Fibroblast of upper back skin (primary cell): ENCODE measurements around the gene IL1RAPL2.
"Not testable (repeated sequence)": the region's sequence is repeated elsewhere in the genome, so short reads cannot be mapped to it uniquely, and the experiment has no call there.

Source experiments
- DNase-seq: peaks from one replicate; pipeline ENCODE4 v3.0.0-alpha.2; 2013

IL1RAPL2 gene

GRCh38 chrX:105189093-105189492 lies 623.1 kb downstream of the IL1RAPL2 start:
- DNase-seq, result no peak

DNA sequence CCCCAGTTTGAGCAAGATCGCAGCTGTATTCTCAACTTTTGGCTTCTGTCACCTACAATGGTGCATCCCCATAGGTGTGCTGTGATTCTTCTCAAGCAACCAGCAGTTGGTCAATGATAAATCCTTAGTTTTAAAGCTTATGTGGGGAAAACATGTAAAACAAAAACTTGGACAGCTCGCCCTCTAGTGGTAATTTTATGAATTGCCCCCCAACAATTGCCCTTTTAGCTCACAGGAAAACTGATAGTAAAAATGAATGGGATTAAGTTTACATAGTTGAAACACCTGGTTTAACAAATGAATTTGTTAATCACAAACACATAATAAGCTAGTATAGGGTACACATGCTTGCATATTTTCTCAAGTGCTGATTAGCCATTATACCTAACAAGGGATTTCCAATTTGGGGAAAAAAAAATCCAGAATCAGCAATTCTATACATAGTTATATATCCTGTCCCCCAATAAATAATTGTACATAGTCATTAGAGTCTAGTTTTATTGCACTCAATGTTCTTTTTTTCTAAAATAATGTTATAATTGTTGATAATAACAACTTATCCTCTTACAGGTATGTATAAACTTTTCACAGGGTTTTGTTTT lies 624.4 kb downstream of the IL1RAPL2 start:
- peak; percentile 20 for DNase-seq

DNA sequence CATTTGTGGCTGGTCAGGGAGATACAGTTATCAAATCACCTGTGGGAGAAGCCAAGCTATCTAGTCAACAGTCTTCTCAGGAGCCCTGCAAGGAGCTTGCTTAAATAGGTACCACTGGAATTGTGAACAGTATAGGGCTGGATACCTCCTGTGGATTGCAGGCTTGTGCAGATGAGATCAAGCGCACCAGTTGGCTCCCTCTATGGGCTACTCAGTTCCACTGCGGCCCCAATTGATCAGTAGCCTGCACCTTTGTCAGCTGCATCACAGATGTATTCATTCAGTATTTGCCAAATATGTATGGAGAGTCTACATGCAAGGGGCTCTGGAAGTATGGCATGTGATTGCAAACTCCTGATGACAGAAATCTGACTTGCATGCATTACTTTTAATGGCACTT lies 625.9 kb downstream of the IL1RAPL2 start:
- DNase-seq, result peak; percentile 21

GRCh38 chrX:105209406-105209805 lies 643.4 kb downstream of the IL1RAPL2 start:
- no peak for DNase-seq

DNA sequence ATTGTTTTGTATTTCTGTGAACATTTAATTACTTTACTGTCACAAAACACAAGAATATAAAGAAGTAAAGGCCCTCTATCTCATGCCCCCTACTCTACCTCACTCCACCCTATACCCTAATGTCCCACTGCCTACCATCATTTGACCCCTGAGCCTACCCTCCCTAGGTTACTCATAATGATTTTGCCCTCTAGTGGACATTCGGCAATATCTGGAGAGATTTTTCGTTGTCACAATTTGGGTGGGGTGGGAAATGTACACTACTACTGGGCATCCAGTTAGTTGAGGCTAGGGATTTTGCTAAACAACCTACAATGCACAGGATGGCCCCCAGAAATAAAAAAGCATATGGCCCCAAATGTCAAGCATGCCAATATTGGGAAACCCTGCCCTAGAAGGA lies 644.3 kb downstream of the IL1RAPL2 start:
- DNase-seq, result no peak

DNA sequence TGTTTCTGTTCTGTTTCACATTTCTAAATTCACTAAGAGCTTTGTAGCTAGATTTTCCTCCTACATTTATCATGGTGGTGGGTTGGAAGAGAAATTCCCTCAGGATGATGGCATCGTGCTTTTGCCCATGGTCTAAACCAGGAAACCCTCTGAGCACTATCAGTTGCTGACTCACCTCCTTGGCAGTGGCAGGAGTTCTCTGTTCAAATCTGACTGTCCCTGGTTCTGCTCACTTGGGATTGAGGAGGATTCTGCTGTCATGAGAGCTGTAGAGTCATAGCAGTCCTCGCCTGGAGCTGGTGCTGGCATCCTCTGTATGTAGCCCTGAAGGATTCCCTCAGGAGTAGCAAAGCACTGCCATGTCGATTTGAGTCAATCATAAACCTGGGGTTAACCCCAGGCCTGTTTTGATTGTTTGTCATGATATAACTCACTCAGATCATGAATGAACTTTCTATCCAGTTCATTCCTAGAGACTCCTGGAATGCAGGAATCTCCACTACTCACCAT lies 645.1 kb downstream of the IL1RAPL2 start:
- DNase-seq, result peak; percentile 5

- DNase-seq, result no peak
Measured at GRCh38 chrX:105219454-105220401, 653.7 kb downstream of the IL1RAPL2 start.

- no peak for DNase-seq
Measured at GRCh38 chrX:105220636-105221035, 654.6 kb downstream of the IL1RAPL2 start, which contains the start of gene TEX13A. Gene TEX13A, minus strand, starts transcription at chrX:105220694. Its CDS starts 297 bp downstream, at chrX:105220397.

- no peak for DNase-seq
Measured at GRCh38 chrX:105221374-105221773, 655.4 kb downstream of the IL1RAPL2 start.

GRCh38 chrX:105226499-105226898 lies 660.5 kb downstream of the IL1RAPL2 start:
- DNase-seq, result no peak

GRCh38 chrX:105228602-105229001 lies 662.6 kb downstream of the IL1RAPL2 start:
- no peak for DNase-seq

- no peak for DNase-seq
Measured at GRCh38 chrX:105229146-105229545, 663.1 kb downstream of the IL1RAPL2 start.

GRCh38 chrX:105237407-105237806 lies 671.4 kb downstream of the IL1RAPL2 start:
- DNase-seq, result not testable (repeated sequence)

GRCh38 chrX:105241056-105241455 lies 675.1 kb downstream of the IL1RAPL2 start:
- DNase-seq, result peak; percentile 59

DNA sequence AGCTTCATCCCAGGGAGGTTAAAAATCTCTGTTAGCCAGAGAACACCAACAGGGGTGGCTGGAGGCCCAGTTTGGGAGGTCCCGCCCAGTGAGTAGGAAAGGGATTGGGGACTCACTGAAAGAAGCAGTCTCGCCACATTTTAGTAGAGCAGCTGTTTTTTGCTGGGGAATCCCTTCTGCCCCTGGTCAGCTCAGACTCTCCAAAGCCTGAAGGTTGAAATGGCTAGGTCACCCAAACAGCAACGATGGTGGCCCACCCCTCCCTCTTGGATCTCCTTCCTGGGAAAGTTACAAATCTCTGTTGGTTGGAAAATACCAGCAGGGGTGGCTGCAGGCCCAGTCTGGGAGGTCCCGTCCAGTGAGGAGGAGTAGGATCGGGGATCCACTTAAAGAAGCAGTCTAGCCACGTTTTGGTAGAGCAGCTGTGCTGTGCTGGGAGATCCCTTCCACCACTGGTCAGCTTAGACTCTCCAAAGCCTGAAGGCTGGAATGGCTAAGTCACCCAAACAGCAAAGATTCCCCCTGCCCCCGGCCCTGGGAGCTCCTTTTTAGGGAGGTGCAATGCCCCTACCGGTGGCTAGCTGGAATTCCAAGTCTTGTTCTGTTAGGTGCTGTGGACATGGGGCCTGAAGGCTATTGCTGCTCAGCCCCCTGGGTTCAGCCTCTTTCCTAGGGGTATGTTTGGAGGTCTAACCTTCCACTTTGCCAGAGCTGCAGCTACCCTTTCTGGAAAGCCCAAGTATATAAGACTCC lies 694.5 kb downstream of the IL1RAPL2 start:
- DNase-seq, result no peak

- DNase-seq, result no peak
Measured at GRCh38 chrX:105263171-105263570, 697.2 kb downstream of the IL1RAPL2 start.

DNA sequence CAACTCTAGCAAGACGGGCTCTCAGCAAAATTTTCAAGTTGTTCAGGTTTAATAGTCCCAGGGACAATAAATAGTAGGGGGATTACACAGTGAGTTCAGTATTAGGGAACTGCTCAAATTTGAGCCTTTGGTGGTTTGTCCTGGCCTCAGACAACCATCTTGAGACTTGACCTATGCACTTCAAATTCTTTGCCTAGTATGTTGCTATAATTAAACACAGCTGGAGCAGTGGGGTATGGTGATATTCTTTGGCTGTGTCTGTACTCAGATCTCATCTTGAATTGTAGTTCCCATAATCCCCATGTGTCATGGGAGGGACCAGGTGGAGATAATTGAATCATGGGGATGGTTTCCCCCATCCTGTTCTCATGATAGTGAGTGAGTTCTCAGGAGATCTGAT lies 697.8 kb downstream of the IL1RAPL2 start:
- DNase-seq, result peak; percentile 64

- no peak for DNase-seq
Measured at GRCh38 chrX:105265093-105265492, 699.1 kb downstream of the IL1RAPL2 start.

DNA sequence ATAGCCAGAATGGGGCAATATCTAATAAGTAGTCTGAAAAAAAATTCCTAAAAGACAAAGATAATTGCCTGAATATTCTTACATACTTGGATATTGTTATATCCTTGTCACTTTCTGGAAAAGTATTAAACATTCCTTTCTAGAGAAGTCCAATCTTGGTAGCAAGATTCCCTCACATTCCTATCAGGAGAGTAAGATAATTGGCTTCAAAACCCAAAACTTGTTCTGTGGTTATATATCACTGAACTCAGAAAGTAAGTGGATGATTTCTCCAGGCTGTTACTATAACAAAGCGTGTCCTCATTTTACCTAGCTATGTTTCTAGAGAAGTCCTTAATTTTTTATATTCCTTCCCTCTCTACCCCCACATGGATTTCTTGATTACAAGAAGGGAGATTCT lies 700.5 kb downstream of the IL1RAPL2 start:
- DNase-seq, result peak; percentile 68

GRCh38 chrX:105267167-105267566 lies 701.2 kb downstream of the IL1RAPL2 start:
- DNase-seq, result no peak

- peak; percentile 26 for DNase-seq
Measured at GRCh38 chrX:105269386-105269785, 703.4 kb downstream of the IL1RAPL2 start.

DNA sequence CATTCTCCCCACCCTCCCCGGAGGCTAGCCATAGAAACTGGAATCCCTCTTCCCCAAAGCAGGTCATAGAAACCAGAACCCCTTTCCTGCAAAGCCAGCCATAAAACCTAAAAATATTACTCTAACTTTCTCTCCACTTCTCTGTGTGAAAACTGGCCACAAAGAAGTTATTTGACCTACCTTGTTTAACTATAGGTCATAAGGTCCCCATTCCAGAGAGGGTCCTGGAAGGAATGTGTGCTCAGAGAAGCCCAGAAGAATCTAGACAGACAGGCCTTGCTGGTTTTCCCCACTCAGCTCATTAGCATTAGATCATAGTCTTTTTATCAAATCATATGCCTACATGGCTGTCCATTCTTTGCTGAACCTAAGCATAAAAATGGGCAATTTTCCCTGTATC lies 707.3 kb downstream of the IL1RAPL2 start:
- no peak for DNase-seq

DNA sequence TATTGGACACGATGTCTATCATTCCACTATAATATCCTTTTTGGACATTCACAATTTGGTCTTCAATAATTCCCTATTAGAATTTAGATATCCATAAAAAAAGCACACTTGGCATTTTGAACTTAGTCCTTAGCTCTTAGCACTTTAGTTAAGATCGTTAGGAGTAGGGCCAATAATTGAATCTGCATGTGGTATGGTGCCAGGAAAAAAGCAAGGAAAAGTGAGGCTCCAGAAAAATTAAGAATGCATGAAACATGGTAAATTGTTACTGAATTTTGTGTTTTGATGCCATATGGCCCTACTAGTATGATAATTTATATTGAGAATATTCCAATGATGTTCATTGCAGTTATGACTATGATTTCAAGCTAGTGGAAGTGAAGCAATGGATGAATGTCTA lies 708.1 kb downstream of the IL1RAPL2 start:
- DNase-seq, result no peak
